Measurements from ENCODE around the gene RBM20. TPM values are rescaled to one million over a fixed set of nuclear protein-coding genes. Genes with fewer than 3 reads are reported as not detected.

RBM20 gene
- polyA plus RNA-seq, 1 donor (not counting 4 experiments of a cell fraction or from before 2014, with no cell fraction given), result 0.01 TPM

DNA sequence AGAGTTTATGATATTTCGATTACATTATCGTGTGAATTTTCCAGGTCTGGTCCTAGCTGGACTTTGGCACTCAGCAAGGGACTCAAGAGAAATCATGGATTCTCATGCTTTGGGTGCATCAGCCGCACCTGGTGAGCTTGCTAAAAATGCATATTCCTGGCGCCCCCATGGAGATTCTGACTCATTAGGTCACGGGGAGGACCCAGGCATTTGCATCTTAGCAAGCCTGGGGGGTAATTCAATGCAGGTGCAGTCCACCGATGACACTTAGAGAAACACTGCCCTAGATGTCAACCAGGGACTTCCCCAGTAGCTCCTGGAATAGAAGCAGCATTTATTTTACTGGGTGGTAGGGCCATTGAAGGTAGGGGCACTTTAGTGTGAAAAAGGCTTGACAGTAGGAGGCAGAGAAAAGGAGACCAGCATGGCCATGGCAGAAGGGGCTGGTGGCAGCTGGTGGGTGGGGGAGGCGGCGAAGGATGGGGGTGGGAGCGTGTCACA lies 197.7 kb downstream of the RBM20 start:
- no peaks in the 10 kb centered on the region for H3K9me3 ChIP-seq (ENCODE audit: control insufficient read depth, low read depth, low read length)

DNA sequence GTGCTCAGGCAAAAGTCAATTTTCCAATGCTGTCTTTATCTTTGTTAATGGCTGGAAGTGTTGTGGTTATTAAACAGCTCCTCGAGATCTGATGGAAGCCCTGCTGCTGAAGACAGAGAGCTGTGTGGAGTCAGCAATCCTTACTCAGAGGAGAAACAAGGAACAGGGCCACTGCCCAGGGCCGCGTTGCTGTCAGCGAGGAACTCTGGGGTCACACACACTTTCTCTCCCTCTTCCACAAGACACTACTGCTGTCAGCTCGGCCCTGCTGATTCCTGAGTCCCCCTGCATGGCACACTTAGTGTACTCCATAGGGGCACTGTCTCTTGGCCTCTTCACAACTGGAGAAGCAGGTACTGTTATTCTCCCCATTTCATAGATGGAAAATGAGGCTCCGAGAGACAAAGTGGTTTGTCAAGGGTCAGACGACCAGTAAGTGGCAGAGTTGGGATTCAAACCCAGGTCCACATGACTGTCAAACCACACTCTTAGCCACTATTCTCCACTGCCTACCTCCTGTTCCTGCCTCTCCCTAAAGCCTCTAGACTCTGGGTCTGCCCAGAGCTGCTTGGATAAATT lies 198.3 kb downstream of the RBM20 start:
- no peak overlapping the region for H2AFZ ChIP-seq (ENCODE audit: control insufficient read depth, low read length)
- no peak overlapping the region for H3K4me3 ChIP-seq (ENCODE audit: control insufficient read depth in 2 of 3, extremely low read depth in 1 of 3, insufficient read depth in 2 of 3, low read depth in 1 of 3, low read length in 3 of 3)
- H3K4me1 ChIP-seq (ENCODE audit: control insufficient read depth, extremely low read depth, insufficient read depth, low read length), result peaks cover 3% of the 10 kb centered on the region
- H3K79me2 ChIP-seq (ENCODE audit: control insufficient read depth, insufficient read depth, low read length), result no peaks in the 10 kb centered on the region
- TF ChIP-seq, protein P1, sequence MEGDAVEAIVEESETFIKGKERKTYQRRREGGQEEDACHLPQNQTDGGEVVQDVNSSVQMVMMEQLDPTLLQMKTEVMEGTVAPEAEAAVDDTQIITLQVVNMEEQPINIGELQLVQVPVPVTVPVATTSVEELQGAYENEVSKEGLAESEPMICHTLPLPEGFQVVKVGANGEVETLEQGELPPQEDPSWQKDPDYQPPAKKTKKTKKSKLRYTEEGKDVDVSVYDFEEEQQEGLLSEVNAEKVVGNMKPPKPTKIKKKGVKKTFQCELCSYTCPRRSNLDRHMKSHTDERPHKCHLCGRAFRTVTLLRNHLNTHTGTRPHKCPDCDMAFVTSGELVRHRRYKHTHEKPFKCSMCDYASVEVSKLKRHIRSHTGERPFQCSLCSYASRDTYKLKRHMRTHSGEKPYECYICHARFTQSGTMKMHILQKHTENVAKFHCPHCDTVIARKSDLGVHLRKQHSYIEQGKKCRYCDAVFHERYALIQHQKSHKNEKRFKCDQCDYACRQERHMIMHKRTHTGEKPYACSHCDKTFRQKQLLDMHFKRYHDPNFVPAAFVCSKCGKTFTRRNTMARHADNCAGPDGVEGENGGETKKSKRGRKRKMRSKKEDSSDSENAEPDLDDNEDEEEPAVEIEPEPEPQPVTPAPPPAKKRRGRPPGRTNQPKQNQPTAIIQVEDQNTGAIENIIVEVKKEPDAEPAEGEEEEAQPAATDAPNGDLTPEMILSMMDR (optimal IDR thresholded peaks at IDR 0.05 in 1 of 3, IDR thresholded peaks at IDR 0.05 in 1 of 3, conservative IDR thresholded peaks at IDR 0.05 in 1 of 3; ENCODE audit: extremely low read depth in 1 of 3, insufficient read depth in 2 of 3, low read length in 3 of 3), result no peak
- H3K36me3 ChIP-seq (ENCODE audit: control insufficient read depth in 2 of 2, extremely low read depth in 1 of 2, insufficient read depth in 2 of 2, low read length in 2 of 2), result no peaks in the 10 kb centered on the region
- H4K20me1 ChIP-seq (ENCODE audit: control insufficient read depth, extremely low read depth, insufficient read depth, low read length), result no peaks in the 10 kb centered on the region
- FAIRE-seq (no peak), DNase-seq (ENCODE audit: low read depth, low spot score) (no peak)
- no peaks in the 10 kb centered on the region for H3K27me3 ChIP-seq (ENCODE audit: control insufficient read depth, extremely low read depth, insufficient read depth, low read length)
- no peaks in the 10 kb centered on the region for H3K9me1 ChIP-seq (ENCODE audit: control insufficient read depth, extremely low read depth, insufficient read depth, low read length)
- no peak overlapping the region for H3K4me2 ChIP-seq (ENCODE audit: control insufficient read depth, extremely low read depth, insufficient read depth, low read depth, low read length)
- dilution Hi-C loops (cut with MboI; ENCODE audit: extremely low pct_ligation_motif_present, low sequenced_read_pairs), result no loop called here
- H3K9me3 ChIP-seq (ENCODE audit: control insufficient read depth, low read depth, low read length), result no peaks in the 10 kb centered on the region
- H3K27ac ChIP-seq (ENCODE audit: control insufficient read depth, insufficient read depth, low read length), result no peak overlapping the region
- H3K9ac ChIP-seq (ENCODE audit: control insufficient read depth, extremely low read depth, insufficient read depth, low read length), result no peak overlapping the region

More for the DNA sequence above, 197.7 kb downstream of the RBM20 start:
- peaks cover 5% of the 10 kb centered on the region for H3K4me1 ChIP-seq (ENCODE audit: control insufficient read depth, extremely low read depth, insufficient read depth, low read length)
- no peaks in the 10 kb centered on the region for H3K79me2 ChIP-seq (ENCODE audit: control insufficient read depth, insufficient read depth, low read length)
- DNase-seq (ENCODE audit: low read depth, low spot score) (no peak), FAIRE-seq (no peak)
- no peaks in the 10 kb centered on the region for H3K36me3 ChIP-seq (ENCODE audit: control insufficient read depth in 2 of 2, extremely low read depth in 1 of 2, insufficient read depth in 2 of 2, low read length in 2 of 2)
- H3K4me2 ChIP-seq (ENCODE audit: control insufficient read depth, extremely low read depth, insufficient read depth, low read depth, low read length), result no peak overlapping the region
- no peak overlapping the region for H2AFZ ChIP-seq (ENCODE audit: control insufficient read depth, low read length)
- H3K9me1 ChIP-seq (ENCODE audit: control insufficient read depth, extremely low read depth, insufficient read depth, low read length), result no peaks in the 10 kb centered on the region
- H4K20me1 ChIP-seq (ENCODE audit: control insufficient read depth, extremely low read depth, insufficient read depth, low read length), result no peaks in the 10 kb centered on the region
- TF ChIP-seq, protein P1 (optimal IDR thresholded peaks at IDR 0.05 in 1 of 3, IDR thresholded peaks at IDR 0.05 in 1 of 3, conservative IDR thresholded peaks at IDR 0.05 in 1 of 3; ENCODE audit: extremely low read depth in 1 of 3, insufficient read depth in 2 of 3, low read length in 3 of 3), result no peak
- TF ChIP-seq EZH2 (IDR thresholded peaks at IDR 0.05; ENCODE audit: low read length), result no peak
- H3K4me3 ChIP-seq (ENCODE audit: control insufficient read depth in 2 of 3, extremely low read depth in 1 of 3, insufficient read depth in 2 of 3, low read depth in 1 of 3, low read length in 3 of 3), result no peak overlapping the region
- no peak overlapping the region for H3K27ac ChIP-seq (ENCODE audit: control insufficient read depth, insufficient read depth, low read length)
- H3K27me3 ChIP-seq (ENCODE audit: control insufficient read depth, extremely low read depth, insufficient read depth, low read length), result no peaks in the 10 kb centered on the region
- H3K9ac ChIP-seq (ENCODE audit: control insufficient read depth, extremely low read depth, insufficient read depth, low read length), result no peak overlapping the region
- dilution Hi-C loops (cut with MboI; ENCODE audit: extremely low pct_ligation_motif_present, low sequenced_read_pairs), result no loop called here

All from keratinocyte (primary cell).